Stimulated activated CD8-positive, alpha-beta memory T cell treated with anti-CD3 and anti-CD28 coated beads, Interleukin-2, amount 100 ng/mL, for 48 hours (primary cell): ENCODE measurements around the gene AZIN2.
"Not testable (repeated sequence)": the region's sequence is repeated elsewhere in the genome, so short reads cannot be mapped to it uniquely, and the experiment has no call there.

Experiments used
- DNase-seq, 2 donors: peaks; one replicate each; pipeline ENCODE4 v3.0.0-alpha.2; 2020; ENCODE audit warnings: low read depth in 2 of 2

AZIN2 gene

DNA sequence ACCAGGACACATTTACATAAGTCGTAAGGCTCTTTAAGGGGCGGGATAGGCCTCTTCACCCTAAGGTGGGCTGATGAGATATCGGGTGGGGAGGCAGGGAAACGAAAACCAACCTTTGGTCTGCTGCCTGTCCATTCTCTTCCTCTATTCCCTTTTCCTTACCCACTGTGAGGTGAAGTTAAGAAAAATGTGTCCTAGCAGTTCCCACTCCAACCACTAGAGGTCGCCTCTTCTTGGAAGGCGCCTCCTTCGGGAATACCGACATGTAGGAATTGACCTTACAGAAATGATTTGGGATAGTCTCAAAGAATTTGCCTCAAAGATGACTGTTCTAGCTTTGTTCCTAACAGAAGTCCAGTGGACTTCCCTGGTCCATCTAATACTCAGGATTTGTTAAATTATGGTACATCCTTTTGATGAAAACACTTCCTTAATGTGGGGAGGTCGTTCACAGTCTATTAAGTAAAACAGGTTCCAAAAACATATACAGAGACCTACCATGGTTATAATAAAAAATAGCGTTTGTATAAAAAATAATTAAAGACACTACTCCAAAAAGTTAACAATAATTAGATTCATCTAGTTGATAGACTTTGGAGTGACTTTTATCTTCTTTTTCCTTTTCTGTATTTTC, 14.1 kb downstream of the AZIN2 start:
- DNase-seq: no peak

DNA sequence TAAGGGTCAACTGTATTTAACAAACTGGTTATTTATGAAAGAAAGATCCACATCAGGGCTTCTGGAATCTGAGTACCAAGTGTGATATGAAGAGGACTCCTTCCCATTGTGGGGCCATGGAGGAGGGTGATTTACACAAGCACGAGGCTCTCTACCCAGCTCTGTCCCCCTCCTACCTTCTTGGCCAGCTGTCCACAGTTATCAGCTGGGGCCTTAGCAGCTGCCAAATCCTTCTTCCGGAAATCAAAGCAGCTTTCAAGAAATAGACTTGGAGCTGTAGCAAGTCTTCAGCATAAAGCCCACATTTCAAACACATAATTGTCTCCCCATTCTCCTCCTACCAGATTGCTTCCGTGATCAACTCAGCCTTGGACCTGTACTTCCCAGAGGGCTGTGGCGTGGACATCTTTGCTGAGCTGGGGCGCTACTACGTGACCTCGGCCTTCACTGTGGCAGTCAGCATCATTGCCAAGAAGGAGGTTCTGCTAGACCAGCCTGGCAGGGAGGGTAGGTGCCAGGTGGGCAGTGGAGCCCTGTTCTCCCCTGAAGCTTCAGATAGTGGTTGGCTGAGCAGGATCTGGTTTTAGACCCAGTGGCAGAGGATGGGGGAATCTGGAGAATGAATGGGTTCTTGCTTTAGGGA, 15.5 kb downstream of the AZIN2 start:
- DNase-seq: no peak

- no peak for DNase-seq
These were observed 16.2 kb downstream of the AZIN2 start for GRCh38 chr1:33097137-33097611.

DNA sequence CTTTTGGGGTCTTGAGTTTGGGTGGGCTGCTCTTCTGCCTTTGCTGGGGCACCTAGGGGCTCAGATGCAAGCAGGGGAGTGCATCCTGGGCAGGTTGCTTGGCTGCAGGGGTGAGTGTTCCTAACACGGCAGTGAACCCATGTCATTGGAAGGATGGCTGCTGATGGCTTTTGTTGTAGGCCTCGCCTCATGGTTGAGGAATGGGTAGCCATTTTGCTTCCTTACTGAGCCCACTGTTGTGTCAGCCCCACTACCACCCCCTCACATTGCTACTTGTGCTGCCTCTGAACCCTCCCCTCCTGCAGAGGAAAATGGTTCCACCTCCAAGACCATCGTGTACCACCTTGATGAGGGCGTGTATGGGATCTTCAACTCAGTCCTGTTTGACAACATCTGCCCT, 16.8 kb downstream of the AZIN2 start:
- no peak for DNase-seq

GRCh38 chr1:33098371-33098770, 17.4 kb downstream of the AZIN2 start:
- DNase-seq: no peak

DNA sequence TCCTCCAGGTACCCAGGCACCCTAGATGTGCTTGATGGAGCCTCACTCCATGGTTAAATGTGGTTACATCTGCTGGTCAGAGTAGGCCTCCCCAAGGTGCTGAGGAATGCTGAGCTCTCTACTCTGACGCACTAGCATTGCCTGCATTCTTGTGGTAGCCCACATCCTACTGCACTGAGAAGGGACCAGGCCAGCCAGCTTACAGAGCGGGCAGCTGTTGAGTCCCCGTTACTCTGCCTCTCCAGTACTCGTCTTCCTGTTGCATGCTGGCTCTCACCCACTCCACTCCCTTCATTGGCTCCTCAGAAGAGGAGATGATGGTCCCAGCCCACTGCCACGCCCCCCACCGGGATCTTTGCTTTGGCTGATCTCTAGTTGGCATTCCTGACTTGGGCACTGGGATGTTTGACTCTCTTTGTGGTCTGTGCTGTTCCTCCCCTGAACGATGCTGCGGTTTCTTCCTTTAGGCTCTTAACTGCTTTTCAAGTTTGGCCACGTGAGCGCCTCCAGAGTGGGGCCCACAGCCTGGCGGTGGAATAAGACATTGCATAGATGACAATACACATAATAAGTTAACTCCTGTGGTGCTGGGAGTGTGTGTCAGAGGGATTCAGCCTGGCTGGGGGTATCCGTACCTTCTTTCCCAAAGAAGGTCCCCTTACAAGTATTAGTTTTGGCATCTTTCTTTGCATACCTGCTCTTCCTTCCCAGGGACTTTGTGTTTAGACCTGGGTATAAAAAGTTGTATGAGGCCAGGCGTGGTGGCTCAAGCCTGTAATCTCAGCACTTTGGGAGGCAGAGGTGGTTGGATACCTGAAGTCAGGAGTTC, 18.6 kb downstream of the AZIN2 start:
- DNase-seq: peak; percentile 50 to 57

- not testable (repeated sequence) for DNase-seq
These were observed 19.1 kb downstream of the AZIN2 start for GRCh38 chr1:33100119-33100415.

DNA sequence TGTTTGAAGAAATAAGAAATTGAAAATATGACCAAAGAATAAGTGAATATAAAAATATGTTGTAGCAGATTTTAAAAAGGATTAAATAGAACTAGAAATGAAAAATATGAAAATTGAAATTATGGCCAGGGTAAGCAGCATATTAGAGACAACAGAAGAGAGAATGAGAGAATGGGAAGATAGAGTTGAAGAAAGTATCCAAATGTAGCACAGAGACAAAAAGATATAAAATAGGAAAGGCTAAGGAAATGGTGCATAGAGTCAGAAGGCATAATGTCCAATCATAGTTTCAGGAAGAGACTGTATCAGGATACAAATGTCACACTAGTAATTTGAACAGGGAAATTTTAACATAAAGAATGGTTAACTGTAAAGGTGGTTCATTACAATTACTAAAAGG, 29.5 kb downstream of the AZIN2 start:
- DNase-seq: no peak

DNA sequence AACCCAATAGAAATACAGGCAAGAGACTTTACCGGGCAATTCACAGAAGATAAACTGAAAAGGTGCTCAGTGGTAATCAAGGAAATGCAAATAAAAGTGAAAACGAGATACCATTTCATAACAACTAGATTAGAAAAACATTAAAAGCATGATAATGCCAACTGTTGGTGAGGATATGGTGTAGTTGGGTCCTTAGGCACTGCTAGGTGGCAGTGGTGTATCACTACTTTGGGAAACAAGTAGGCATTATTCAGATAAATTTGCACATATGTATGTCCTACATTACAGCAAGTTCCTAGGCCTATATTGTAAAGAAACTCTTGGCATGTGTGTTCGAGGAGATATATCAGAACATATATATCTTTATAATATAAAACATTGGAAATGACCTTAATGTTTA, 31.0 kb downstream of the AZIN2 start:
- DNase-seq: no peak

DNA sequence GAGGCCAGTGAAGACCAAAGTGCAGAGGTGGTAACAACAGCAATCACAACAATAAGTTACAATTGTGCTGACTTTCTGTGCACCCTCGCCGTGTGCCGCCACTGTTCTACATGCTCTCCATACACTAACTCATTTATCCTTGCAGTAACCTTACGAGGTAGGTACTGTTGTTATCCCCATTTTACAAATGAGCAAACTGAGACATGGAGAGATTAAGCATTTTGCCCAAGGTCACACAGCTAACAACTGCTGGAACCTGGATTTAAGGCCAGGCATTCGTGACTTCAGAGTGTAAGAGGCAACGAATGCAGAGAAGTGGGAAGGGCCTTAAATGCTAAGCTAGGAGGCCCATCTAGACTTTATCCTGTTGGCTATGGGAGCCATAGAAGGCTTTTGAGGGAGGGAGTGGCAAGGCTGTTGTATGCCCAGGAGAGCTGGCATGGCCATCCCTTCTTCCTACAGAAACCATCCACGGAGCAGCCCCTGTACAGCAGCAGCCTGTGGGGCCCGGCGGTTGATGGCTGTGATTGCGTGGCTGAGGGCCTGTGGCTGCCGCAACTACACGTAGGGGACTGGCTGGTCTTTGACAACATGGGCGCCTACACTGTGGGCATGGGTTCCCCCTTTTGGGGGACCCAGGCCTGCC, 36.6 kb downstream of the AZIN2 start:
- no peak for DNase-seq

- DNase-seq: no peak
These were observed 37.3 kb downstream of the AZIN2 start for GRCh38 chr1:33118274-33118673.

DNA sequence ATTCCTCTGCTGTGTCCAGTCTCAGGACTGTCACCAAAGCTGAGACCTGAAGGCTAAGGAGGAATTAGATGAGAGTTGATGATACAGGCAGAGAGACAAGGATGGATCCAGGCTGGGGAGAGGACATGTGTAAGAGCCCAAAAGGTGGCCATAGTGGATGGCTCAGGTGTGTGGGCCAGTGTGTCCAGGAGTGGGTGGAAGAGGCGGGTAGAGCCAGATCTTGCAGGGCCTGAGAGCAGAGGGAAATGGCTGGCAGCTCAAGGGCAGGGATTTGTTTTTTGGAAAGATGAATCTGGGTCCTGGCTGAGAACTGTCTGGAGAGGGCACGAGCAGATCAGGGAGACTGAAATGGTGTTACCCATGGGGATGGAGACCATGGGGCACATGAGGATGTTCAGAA, 38.1 kb downstream of the AZIN2 start:
- DNase-seq: no peak

DNA sequence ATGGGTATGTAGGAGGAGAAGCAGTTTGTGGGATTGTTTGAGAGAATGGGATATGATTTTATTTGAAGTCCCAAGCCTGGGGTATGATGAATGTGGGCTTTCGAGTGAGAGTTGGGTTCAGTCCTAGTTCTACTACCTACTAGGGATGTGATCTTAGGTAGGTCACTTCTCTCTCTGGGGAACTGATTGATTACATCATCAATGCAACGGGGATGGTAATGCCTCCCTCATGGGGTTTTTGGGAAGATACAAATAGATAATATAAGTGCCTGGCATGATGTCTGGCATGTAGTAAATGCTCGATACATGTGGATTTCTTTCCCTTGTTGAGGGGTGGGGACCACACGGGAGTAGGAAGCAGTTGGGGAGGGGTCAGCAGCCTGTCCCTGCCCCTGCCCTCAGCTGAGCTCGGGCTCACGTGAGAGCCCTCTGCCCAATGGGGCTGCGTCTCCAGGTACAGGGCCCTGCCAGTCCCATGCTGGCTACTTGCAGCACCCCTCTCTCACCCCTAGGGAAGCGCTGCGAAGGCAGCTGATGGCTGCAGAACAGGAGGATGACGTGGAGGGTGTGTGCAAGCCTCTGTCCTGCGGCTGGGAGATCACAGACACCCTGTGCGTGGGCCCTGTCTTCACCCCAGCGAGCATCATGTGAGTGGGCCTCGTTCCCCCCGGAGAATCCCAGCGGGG, 38.7 kb downstream of the AZIN2 start:
- no peak for DNase-seq

DNA sequence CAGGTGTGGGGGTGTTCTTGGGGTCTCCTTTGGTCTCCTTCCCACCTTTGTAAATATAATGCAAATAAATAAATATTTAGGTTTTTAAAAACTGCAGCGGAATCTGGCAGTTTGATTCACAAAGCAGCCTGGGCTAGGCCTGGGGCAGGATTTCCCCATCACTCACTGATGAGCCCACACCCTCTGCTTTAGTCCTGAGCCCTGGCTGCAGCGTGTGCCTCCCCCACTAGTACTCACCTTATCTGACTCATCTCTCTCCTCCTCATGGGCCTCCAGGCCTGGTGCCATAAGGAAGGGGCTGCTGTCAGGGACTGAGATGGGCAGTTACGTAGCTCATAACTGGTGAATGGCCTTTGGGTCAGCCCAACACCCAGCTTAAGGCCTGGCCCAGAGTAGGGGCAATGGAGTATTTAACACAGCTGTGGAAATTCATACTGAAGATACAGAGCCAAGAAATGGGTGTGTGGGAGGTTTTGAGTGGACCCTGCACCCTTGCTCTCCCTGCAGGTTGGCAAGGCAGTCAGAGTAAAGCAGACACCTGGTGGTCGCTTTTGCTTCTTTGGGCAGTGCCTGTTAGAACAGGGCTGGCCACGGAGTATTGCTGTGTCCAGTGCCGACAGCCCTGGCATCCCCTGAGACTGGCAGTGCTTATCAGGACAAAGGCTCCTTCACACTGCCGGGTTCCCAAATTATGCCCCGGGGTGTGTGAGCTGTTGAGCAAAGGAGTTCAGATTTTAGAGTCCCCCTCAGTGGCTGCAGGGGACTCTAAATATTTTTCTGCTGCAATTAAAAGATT, 39.7 kb downstream of the AZIN2 start:
- no peak for DNase-seq

- no peak for DNase-seq
These were observed 40.8 kb downstream of the AZIN2 start for GRCh38 chr1:33121728-33122127.

DNA sequence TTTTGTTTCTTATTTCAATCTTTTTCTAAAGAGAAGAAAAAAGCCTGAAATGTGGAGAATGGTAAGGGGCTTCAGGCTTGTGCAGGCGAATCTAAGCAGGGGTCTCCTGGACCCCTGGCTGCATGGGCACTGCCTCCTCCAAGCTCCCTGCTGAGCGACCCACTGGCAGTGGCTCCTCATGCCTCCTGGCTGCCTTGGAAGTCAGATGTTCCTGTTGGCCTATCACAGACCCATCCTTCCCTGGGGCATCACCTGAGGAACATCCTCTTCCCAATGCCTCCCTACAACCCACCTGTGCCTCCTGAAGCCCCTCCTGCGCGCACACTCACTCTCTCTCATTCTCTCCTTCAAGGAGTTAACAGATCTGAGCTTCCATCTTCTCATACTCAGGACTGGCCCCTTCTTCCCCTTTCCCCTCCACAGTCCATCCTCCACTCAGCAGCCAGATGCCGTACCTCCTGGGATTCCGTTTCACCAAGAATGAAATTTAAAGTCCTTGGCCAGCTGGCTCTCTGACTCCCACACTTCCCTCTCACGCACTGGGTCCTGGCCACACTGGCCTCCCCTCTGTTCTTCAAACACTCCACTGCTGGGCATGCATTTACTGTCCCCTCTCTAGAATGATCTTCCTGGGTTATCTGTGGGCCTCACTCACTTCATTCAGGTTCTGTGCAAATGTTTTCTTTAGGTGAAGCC, 41.7 kb downstream of the AZIN2 start:
- no peak for DNase-seq

- DNase-seq: no peak
These were observed 42.3 kb downstream of the AZIN2 start for GRCh38 chr1:33123266-33123665.

- DNase-seq: not testable (repeated sequence)
These were observed 43.7 kb downstream of the AZIN2 start for GRCh38 chr1:33124647-33125046.

DNA sequence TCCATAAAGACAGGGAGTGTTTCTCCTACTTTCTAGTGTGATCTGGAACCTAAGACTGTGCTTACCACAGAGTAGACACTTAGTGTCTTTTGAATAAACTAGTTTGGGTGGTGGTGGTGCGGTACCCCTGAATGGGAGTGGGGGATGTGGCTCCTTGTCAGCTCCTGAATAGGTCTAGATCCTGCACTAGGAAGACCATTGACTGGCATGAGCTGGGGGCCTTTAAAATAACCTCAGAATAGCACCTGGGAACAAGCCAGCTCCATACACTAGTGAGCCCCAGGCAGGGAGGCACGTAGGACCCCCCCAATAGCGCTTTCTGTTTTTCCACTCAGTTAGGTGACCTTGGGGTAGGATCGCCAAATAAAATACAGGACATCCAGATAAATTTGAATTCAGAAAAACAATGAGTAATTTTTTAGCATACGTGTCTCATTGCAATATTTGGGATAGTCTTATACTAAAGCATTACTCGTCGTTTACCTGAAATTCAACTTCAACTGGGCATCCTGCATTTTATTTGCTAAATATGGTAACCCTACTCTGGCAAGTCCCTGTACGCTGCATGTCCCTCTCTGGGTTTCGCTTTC, 45.6 kb downstream of the AZIN2 start:
- DNase-seq: no peak
